VCaP (cell line): ENCODE measurements around the gene ROR1.

Experiments used
- H3K27ac ChIP-seq: fragments of 450-650 bp; 2 replicates; pipeline ENCODE4 v1.5.1; 2017
- TF ChIP-seq, protein P1 (sequence below): fragments of 450-650 bp; conservative IDR thresholded peaks from 2 replicates; pipeline ENCODE4 v1.5.1; 2017; ENCODE audit warnings: mild to moderate bottlenecking, moderate library complexity

ROR1 gene

DNA sequence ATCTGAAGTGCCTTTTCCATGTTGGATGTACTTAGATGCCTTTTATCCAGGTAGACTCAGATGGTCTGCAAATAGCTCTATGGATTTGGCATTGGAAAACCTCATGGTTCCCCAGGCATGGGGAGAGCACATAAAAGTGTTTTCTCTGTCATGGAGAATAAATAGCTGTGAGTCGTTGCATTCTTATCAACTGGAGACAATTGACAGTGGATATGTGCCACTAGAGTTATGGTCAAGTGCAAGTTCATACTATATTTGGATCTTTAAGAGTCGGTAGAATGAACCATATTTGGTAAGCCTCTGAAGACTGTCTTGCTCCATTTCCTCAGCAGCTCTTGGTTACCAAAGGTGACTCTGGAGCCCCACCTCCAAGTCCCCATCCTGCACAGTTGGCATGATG is 83.7 kb downstream of the ROR1 start:
- TF ChIP-seq, protein P1, sequence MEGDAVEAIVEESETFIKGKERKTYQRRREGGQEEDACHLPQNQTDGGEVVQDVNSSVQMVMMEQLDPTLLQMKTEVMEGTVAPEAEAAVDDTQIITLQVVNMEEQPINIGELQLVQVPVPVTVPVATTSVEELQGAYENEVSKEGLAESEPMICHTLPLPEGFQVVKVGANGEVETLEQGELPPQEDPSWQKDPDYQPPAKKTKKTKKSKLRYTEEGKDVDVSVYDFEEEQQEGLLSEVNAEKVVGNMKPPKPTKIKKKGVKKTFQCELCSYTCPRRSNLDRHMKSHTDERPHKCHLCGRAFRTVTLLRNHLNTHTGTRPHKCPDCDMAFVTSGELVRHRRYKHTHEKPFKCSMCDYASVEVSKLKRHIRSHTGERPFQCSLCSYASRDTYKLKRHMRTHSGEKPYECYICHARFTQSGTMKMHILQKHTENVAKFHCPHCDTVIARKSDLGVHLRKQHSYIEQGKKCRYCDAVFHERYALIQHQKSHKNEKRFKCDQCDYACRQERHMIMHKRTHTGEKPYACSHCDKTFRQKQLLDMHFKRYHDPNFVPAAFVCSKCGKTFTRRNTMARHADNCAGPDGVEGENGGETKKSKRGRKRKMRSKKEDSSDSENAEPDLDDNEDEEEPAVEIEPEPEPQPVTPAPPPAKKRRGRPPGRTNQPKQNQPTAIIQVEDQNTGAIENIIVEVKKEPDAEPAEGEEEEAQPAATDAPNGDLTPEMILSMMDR, result no peak

DNA sequence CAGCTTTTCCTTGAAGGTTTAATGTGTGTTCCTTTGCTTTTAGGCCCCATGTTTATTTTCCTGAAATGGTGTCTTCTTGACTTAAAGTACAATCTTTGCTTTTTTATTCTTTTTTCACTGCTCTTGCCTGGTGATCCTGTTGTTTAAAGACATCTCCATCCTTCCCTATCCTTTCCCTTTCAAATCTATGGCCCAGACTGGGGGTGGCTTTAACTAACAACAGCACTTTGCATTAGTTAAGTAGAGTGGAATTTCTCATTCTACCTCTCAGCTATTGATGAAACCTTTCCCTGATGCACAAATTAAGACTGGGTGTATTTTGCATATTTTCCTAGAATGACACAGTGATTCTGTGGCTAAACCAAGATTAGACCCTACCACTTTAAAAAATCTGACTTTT is 84.3 kb downstream of the ROR1 start:
- no peak overlapping the region for H3K27ac ChIP-seq
- TF ChIP-seq, protein P1, result no peak

More for the DNA sequence above, 83.7 kb downstream of the ROR1 start:
- H3K27ac ChIP-seq, result no peak overlapping the region

DNA sequence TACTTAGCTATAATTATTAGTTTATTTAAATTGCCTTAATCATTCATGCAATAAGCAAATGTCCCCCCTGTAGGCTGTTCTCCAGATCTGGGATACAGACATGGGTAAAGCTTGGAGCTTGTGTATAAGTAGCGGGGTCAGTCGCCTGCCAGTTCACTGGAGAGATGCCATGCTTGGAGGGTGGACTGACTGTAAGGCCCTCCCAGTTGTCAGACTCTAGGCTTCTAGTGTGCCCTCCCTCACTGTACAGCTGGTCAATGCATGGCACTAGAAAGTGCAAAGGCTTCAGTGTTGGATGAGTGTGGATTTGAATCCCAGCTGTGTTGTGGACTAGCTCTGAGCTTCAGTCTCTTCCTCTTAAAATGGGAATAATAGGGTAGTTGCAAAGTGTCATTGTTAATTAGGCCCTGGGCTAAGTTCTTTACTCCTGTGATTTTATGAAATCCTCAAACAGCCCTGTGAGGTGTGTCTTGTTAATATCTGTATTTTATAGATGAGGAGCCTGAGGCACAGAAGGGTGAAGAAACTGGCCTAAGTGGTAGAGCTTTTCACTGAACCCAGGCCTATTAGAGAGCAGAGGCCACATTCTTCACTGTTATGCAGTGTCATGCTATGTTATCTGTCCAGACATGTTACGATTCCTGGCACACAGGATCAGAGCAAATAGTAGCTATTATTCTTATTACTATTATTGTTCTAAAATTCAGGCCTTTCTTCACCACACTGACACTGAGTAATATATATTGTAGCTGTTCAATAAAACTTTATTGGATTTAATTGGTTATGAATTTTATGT is 85.9 kb downstream of the ROR1 start:
- TF ChIP-seq, protein P1, result no peak
- no peak overlapping the region for H3K27ac ChIP-seq

DNA sequence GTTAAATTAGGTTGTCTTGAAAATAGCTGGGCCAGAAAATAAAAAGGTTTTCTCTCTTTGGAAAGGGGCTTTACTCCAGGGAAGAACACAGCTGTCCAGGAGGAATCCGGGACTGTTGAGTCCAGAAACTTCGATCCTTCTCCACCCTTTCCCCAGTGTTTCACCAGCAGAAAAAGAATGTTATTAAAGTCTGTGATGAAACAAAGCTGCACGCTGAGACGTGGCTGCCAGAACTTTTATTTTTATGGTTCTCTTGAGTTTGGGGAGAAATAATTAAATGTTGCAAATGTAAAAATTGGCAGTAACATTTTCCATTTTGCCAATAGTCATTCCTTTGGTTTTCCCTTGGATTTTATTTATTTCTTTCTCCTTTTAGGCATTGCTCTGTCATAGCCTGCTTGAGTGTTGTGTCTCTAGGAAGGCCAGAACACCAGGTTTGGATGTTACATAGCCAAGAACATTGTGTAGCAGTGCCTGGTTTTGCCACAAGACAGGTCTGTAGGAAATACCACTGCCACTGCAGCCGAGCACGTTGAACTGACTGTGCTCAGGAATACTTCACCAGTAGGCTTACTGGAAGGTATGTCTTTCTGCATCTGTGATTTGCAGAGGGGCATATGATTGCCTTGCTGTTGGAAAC is 87.4 kb downstream of the ROR1 start:
- no peak overlapping the region for H3K27ac ChIP-seq
- TF ChIP-seq, protein P1, result no peak

DNA sequence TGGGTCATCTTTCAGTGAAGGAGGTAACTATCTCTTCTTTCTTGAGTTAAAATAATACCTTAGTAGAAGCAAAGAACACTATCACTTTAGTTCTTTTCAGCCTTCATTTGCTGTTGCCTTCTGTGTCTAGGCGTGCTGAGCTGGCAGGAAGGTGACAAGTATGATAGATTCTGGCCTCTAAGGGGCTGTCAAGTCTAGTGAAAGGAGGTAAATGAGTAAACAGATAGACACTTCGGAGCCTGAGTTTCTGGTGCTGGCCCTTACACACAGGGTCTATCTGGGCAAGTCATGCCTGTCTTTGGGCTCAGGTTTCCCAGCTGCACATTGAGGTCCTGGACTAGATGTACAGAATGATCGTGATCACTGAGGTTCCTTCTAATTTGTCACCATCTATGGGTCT is 89.3 kb downstream of the ROR1 start:
- TF ChIP-seq, protein P1, result no peak
- no peak overlapping the region for H3K27ac ChIP-seq

DNA sequence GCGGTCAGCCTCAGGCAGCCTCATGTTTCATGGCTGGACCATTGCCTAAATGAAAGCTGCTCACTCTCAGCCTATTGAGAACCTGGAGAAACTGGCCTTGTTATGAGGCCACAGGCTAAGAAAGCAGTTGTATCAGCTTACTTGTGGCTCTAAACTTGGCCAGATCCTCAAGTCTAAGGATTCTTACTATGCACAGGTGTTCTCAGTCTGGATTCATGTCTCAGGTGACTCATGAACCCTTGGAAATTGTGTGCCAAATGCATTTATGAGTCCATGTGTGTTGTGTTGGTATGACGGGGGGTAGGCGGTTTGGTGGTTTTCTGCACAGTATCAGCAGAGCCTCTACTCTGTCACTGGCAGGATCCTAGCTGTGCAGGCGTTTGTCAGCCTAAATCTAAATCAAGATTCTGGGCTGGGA is 90.4 kb downstream of the ROR1 start:
- no peak overlapping the region for H3K27ac ChIP-seq
- TF ChIP-seq, protein P1, result no peak

DNA sequence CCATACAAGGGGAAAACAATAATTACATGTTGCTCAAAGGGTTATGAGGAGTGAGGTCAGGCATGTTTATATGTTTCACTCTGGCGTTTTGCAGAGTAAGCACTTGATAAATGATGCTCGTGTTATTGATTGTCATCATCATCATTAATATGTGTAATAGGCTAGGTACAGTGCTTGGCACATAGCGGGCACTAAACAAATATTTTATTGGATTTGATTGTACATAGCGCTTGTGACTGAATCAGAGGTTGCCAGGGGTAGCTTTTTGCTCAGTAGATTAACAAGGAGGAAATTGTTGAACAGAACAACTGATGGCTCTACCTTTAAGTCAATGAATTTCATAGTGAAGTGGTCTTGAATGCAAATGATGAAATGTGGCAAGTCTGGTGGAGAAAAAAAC is 91.7 kb downstream of the ROR1 start:
- TF ChIP-seq, protein P1, result no peak
- H3K27ac ChIP-seq, result no peak overlapping the region
